Uterus (tissue), 4 donors: Measurements from ENCODE around the gene SLC38A5. TPM values are rescaled to one million over a fixed set of nuclear protein-coding genes. Genes with fewer than 3 reads are reported as not detected.

ENCODE experiments used
- DNase-seq, 2 donors: peaks; one replicate each; pipeline ENCODE4 v3.0.0-alpha.2; 2019 to 2020
- H3K27ac ChIP-seq, 2 donors: fragments of 200-600 bp; sonication (generic); 1 replicate in 1 of 2; 2 replicates in 1 of 2; pipeline ENCODE4 v1.5.1; 2016 to 2018
- H3K27me3 ChIP-seq, 2 donors: fragments of 200-600 bp; sonication (generic); one replicate each; pipeline ENCODE4 v1.5.1; 2018 to 2019; ENCODE audit warnings: control low read depth in 1 of 2
- H3K36me3 ChIP-seq, 2 donors: fragments of 200-600 bp; sonication (generic); one replicate each; pipeline ENCODE4 v1.5.1; 2019; ENCODE audit warnings: control low read depth in 1 of 2
- H3K4me1 ChIP-seq, 2 donors: fragments of 200-600 bp; sonication (generic); one replicate each; pipeline ENCODE4 v1.5.1; 2018 to 2019; ENCODE audit warnings: control low read depth in 1 of 2
- H3K4me3 ChIP-seq, 2 donors: fragments of 200-600 bp; sonication (generic); 1 replicate in 1 of 2; 2 replicates in 1 of 2; pipeline ENCODE4 v1.5.1; 2018 to 2019; ENCODE audit warnings: mild to moderate bottlenecking in 1 of 2
- H3K9me3 ChIP-seq, 2 donors: fragments of 200-600 bp; sonication (generic); one replicate each; pipeline ENCODE4 v1.5.1; 2019; ENCODE audit warnings: control low read depth in 1 of 2
- POLR2A ChIP-seq, 2 donors: fragments of 450-650 bp; IDR thresholded peaks; one replicate each; pipeline ENCODE4 v1.6.1; 2016; ENCODE audit warnings: antibody characterized with exemption in 2 of 2, mild to moderate bottlenecking in 1 of 2, moderate library complexity in 1 of 2
- intact Hi-C: fragments of 100-400 bp; cut with DNase I; formaldehyde crosslinking; loops from one replicate; pipeline ENCODE4 v1.15.1; 2023; ENCODE audit warnings: low total_unique reads
- total RNA-seq, 4 donors: library from RNA; depleted of rRNA in 3 of 4; stranded (reverse); fragments of >200 nt in 3 of 4; gene quantifications; one replicate each; pipeline versions ENCODE4 v1.1.0 to v1.2.4, GENCODE V29; 2014 to 2023
- TF ChIP-seq, protein P1 (sequence below), 4 experiments: fragments of 200-600 bp in 2 of 4; fragments of 450-650 bp in 2 of 4; sonication (generic) in 2 of 4; IDR thresholded peaks; one replicate each; pipeline ENCODE4 v1.5.1; 2016 to 2019; ENCODE audit warnings: antibody characterized with exemption in 4 of 4, mild to moderate bottlenecking in 2 of 4, moderate library complexity in 1 of 4
- donor health status: DM: yes; HTN: yes; CAD: no.

The SLC38A5 gene
- total RNA-seq, 4 donors from 2014 or later = 1.8 to 8.1 (median 4.8) TPM

DNA sequence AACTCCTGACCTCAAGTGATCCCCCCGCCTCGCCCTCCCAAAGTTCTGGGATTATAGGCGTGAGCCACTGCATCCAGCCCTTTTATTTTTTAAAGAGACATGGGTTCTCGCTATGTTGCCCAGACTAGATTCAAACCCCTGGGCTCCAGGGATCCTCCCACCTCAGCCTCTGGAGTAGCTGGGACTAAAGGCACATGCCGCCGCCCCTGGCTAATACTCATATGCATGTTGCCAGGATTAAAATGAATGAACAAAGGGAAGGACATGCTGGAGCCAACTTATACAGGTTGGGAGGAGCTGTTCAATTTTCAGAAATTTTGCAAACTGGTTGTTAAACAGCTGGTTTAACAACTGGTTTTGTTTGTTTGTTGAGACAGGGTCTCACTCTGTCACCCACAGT is 4.5 kb upstream of the SLC38A5 start:
- Histone ChIP-seq H3K27me3 (no peaks in the 10 kb centered on the region), H3K4me1 (no peaks in the 10 kb centered on the region), H3K4me3 (no peak overlapping the region), H3K36me3 (no peaks in the 10 kb centered on the region), H3K27ac (no peak overlapping the region), H3K9me3 (no peaks in the 10 kb centered on the region)
- intact Hi-C loops = no loop called here
- no peak for TF ChIP-seq POLR2A (IDR thresholded peaks at IDR 0.05)
- TF ChIP-seq, protein P1, sequence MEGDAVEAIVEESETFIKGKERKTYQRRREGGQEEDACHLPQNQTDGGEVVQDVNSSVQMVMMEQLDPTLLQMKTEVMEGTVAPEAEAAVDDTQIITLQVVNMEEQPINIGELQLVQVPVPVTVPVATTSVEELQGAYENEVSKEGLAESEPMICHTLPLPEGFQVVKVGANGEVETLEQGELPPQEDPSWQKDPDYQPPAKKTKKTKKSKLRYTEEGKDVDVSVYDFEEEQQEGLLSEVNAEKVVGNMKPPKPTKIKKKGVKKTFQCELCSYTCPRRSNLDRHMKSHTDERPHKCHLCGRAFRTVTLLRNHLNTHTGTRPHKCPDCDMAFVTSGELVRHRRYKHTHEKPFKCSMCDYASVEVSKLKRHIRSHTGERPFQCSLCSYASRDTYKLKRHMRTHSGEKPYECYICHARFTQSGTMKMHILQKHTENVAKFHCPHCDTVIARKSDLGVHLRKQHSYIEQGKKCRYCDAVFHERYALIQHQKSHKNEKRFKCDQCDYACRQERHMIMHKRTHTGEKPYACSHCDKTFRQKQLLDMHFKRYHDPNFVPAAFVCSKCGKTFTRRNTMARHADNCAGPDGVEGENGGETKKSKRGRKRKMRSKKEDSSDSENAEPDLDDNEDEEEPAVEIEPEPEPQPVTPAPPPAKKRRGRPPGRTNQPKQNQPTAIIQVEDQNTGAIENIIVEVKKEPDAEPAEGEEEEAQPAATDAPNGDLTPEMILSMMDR (IDR thresholded peaks at IDR 0.05) = no peak
- DNase-seq = no peak

DNA sequence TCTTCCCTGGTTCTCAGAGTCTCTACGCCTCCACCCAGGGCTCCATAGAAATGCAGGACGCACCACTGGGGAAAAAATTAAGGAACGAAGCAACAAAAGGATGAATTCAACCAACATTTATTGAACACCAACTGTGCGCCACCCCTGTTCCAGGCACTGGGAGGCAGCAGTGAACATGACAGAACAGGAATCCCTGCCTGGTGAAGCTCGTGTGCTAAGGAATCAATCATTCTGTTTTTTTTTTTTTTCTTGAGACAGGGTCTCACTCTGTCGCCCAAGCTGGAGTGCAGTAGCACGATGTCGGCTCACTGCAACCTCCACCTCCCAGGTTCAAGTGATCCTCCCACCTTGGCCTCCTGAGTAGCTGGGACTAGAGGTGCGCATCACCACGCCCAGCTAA is 4.1 kb upstream of the SLC38A5 start:
- Histone ChIP-seq H3K4me3 (no peak overlapping the region), H3K9me3 (no peaks in the 10 kb centered on the region), H3K27ac (no peak overlapping the region), H3K4me1 (no peaks in the 10 kb centered on the region), H3K36me3 (no peaks in the 10 kb centered on the region), H3K27me3 (no peaks in the 10 kb centered on the region)
- no peak for DNase-seq
- TF ChIP-seq, protein P1 (IDR thresholded peaks at IDR 0.05) = no peak
- no peak for TF ChIP-seq POLR2A (IDR thresholded peaks at IDR 0.05)
- intact Hi-C loops = no loop called here

DNA sequence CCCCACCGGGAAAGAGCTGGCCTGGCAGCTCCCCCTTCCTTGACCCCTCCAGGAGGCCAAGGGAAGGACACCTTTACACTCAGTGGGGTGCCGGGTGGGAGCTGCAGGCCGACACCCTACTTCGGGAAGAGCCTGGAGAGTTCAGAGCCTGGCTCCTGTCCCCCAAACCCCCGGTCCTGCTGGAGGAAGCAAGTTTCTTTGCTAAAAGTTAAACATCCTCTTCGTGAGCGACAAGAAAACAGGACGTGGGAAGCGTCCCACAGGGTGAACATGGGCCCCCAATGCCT is 3.6 kb upstream of the SLC38A5 start:
- no peak for DNase-seq
- Histone ChIP-seq H3K4me1 (no peaks in the 10 kb centered on the region), H3K9me3 (no peaks in the 10 kb centered on the region), H3K36me3 (no peaks in the 10 kb centered on the region), H3K4me3 (no peak overlapping the region), H3K27ac (no peak overlapping the region), H3K27me3 (no peaks in the 10 kb centered on the region)
- TF ChIP-seq, protein P1 (IDR thresholded peaks at IDR 0.05) = no peak
- TF ChIP-seq POLR2A (IDR thresholded peaks at IDR 0.05) = no peak
- intact Hi-C loops = no loop called here

DNA sequence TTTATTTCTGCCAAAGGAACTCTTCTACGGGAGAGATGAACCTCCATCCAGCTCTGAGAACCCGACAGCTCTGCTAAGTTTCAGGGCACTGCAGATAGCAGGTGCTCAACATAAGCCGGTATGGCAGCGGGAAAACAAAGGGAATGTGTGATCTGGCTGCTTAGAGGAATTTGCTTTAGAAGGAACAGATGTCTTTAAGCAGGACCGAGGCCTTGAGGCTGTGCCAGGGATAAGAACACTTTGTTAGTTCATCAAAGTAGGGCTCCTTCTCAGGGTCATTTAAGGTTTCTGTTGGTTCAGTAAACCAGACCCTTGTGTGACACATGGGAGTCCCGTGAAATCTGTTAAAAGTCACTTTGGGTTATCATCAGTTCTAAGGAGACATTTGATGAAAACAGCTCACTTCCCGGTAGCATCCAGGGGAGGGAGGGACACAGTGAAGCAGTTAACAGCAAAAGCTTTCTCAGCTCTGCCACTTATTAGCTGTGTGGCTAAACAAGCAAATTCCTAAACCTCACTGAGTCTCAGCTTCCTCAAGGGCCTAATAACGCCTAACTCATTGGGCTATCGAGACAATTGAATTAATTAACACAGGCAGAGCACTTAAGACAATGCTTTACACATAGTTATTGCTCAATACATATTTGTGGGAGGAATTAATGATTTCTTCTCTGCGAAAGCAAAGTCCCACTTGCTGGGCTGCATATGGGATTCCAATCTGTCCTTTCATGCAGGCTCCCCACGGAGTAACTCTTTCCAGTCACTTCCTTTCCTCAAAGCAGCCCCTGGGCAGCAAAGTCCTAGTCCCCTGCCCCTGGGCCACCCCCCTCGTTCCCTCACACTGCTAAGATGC is 3.0 kb upstream of the SLC38A5 start:
- Histone ChIP-seq H3K27ac (no peak overlapping the region), H3K4me1 (no peaks in the 10 kb centered on the region)
- intact Hi-C loops = no loop called here

DNA sequence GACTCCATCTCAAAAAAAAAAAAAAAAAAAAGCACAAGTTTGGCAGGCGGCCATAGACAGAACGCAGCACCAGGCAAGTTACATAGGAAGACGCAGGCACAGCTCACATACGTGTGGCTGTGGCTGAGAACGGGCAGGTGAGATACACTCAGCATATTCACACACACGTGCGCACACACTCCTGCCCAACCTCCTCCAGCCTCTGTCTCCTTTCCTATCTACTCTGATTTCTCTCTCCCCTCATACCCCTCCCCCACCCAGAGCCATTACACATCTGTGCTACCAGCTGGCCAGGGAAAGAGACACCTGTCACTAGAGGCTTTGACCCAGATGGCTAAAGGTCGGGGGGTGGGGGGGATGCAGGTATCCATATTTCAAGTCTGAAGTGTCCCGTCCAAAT is 2.2 kb upstream of the SLC38A5 start:
- Histone ChIP-seq H3K9me3 (no peaks in the 10 kb centered on the region), H3K27ac (no peak overlapping the region), H3K27me3 (no peaks in the 10 kb centered on the region), H3K4me3 (no peak overlapping the region), H3K4me1 (no peaks in the 10 kb centered on the region), H3K36me3 (no peaks in the 10 kb centered on the region)
- DNase-seq = no peak
- TF ChIP-seq, protein P1 (IDR thresholded peaks at IDR 0.05) = no peak
- TF ChIP-seq POLR2A (IDR thresholded peaks at IDR 0.05) = no peak
- intact Hi-C loops = no loop called here

More for the DNA sequence above, 3.0 kb upstream of the SLC38A5 start:
- TF ChIP-seq, protein P1 (IDR thresholded peaks at IDR 0.05) = no peak
- no peak for TF ChIP-seq POLR2A (IDR thresholded peaks at IDR 0.05)
- no peak for DNase-seq
- no peak overlapping the region for H3K4me3 ChIP-seq
- H3K27me3 ChIP-seq = no peaks in the 10 kb centered on the region
- H3K9me3 ChIP-seq = no peaks in the 10 kb centered on the region
- no peaks in the 10 kb centered on the region for H3K36me3 ChIP-seq
